Measurements from ENCODE around the gene IL33.

DNA sequence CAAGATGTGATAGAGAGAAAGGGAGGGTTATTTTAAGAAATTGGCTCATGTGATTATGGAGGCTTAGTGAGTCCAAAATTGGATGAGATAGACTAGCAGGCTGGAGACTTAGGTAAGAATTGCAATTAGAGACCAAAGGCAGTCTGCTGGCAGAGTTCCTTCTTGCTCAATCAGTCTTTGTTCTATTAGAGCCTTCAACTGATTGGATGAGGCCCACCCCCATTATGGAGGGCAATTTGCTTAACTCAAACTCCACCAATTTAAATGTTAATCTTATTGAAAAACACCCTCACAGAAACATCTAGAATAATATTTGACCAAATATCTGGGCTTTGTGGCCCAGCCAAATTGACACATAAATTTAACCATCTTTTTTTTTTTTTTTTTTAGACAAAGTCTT, 88.6 kb downstream of the IL33 start:
- TF ChIP-seq EZH2 (IDR thresholded peaks at IDR 0.05; ENCODE audit: borderline replicate concordance) (no peak), CTCF (IDR thresholded peaks at IDR 0.05; ENCODE audit: poor library complexity) (no peak)
